ENCODE data around the gene MARCKSL1.

DNA sequence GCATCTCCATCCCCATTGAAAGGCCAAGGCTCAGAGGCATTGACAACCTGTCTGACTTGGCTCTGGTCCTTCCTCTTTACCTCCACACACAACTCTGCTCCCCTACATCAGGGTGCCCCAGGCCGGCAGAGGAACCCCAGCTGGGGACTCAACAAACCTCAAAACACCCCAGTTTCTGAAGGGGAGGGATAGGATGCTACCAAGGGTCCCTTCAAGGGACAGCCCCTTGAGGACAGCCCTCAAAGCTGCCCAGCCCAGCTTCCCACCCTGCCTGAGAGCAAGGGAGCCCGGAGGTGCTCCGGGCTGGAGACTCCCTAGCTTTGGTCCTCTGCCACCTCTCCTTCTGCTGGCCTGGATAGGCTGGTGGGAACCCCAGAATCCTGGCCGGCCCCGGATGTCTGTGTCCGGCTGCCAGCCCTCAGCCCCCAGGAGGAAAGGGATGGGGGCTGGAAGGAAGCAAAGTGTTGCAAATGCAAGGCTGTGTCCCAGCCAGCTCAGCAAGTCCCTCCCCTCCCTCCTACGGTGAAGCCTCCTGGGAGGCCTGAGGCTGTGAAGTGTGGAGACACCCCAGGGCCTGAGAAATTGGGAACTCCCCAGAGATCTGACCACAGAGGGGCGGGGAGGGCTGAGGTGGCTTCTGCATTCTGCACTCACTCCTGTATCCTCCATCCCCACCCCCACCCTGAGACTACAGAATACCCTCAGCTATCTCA lies 1.1 kb upstream of the MARCKSL1 start:
- TF ChIP-seq POLR2AphosphoS5 (IDR thresholded peaks at IDR 0.05; ENCODE audit: low read depth, low read length) = no peak
- no peak for TF ChIP-seq POLR2A (IDR thresholded peaks at IDR 0.05; ENCODE audit: low read depth, low read length)
- no peak for TF ChIP-seq TAF1 (IDR thresholded peaks at IDR 0.05; ENCODE audit: borderline replicate concordance, low read depth, low read length)

All from GM12892 (cell line).